GM18909 (cell line): ENCODE data around the gene VIPR2.
"Not testable (repeated sequence)": the region's sequence is repeated elsewhere in the genome, so short reads cannot be mapped to it uniquely, and the experiment has no call there.

Source experiments
- ATAC-seq: cut with Tn5 transposase; IDR thresholded peaks from one replicate; pipeline ENCODE4 v1.9.1; 2021; ENCODE audit warnings: mild to moderate bottlenecking; ENCODE audit not compliant: unreplicated experiment, poor library complexity

Gene VIPR2

GRCh38 chr7:159140170-159140910, 4.3 kb downstream of the VIPR2 start:
- no peak for ATAC-seq

DNA sequence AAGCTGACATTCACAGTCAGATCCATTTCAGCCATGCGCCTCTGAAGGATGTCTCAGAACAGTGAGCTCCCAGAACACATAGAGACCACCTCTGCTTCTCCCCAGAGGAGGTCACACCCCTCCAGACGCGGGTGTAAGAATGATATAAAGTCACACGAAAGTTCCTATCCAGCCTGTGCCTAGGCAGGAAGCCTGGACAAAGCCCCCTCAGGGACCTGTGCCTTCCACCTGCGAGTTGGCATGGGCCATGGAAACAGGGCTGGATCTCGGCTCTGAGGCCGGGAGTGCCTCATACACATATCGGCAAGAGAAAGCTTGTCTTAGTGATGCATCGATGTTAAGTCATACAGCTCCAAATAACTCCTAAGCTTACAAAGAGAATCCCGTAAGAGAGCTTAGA, 5.0 kb downstream of the VIPR2 start:
- no peak for ATAC-seq

- ATAC-seq: no peak
These were observed 5.5 kb downstream of the VIPR2 start for GRCh38 chr7:159139202-159139601.

DNA sequence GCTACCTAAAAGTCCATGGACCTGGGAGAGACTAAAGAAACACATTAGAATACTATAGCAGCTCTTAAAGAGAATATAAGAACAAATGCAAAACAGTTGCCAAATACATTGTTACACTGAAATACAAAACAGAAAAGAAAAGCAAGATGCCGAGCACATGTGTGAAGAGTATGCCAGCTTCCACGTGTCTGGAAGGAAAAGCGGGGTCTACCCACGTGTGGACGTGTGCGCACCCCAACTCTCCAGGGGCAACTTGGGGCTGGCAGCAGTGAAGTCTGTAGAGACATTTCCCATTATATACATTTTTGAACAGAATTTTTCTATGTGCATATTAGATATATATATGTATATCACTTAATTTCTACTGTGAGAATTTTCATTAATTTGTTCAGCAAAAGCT, 6.2 kb downstream of the VIPR2 start:
- no peak for ATAC-seq

- no peak for ATAC-seq
These were observed 6.8 kb downstream of the VIPR2 start for GRCh38 chr7:159137906-159138305.

DNA sequence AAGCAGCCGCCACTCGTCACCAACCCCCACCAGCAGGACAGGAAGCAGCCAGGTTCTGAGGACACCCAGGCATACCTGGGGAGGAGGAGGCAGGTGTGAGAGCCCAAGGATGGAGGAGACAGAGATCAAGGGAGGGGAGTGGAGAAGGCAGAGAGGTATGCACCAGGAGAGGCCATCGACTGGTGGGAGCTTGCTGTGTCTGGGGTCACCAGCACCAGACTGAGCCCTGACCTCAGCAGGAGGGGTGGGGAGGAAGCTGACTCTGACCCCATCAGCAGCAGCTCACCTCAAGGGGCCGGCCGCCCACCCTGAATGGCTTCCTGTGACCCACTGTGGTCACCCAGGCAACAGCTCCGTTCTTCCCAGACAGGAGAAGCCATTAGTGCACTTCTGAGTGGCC, 7.8 kb downstream of the VIPR2 start:
- ATAC-seq: no peak

GRCh38 chr7:159136442-159136841, 8.2 kb downstream of the VIPR2 start:
- ATAC-seq: no peak

- ATAC-seq: no peak
These were observed 8.7 kb downstream of the VIPR2 start for GRCh38 chr7:159136013-159136412.

GRCh38 chr7:159132670-159133443, 11.8 kb downstream of the VIPR2 start:
- not testable (repeated sequence) for ATAC-seq

DNA sequence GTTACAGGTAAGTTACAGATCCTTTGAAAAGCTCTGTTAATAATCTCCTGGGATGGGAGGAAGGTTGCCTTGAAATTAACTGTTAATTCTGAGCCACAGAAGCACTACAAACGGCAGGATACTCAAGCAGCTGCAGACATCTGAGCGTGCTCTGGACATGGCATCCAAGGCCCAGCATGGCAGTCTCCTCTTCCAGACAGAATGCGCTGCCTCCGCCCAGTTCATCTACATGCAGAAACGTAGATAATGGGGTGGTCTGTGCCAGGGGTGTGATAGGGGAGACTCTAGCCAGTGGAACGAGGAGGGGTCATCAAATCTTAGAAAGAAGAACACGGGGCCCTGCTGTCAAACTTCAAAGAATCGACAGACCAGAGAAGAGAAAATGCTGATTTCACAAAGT, 13.8 kb downstream of the VIPR2 start:
- no peak for ATAC-seq

DNA sequence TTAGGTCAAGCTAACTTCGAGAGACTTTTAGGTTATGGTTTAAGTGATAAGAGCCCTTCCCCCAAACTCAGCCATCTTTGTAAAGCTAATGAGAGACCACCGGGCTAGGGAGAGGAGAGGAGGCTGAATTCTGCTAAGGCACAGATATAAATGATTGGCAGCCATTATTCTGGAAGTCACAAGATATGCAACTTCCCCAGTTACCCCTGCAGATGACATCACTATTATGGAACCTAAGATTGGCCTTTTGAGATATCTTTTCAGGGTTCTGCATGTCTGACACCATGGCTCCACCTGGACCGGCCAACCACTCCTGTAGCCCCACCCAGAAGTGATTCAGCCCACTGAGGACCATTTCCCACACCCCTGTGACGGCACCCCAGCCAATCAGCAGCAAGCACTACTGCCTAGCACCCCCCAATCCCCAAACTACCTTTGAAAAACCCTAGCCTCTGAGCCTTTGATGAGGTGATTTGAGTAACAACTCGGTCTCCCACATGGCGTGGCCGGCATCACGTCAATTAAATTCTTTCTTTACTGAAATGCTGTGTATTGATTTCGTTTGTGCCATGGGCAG, 14.4 kb downstream of the VIPR2 start:
- no peak for ATAC-seq

- ATAC-seq: no peak
These were observed 15.9 kb downstream of the VIPR2 start for GRCh38 chr7:159128767-159129166.

GRCh38 chr7:159127691-159128642, 16.7 kb downstream of the VIPR2 start:
- no peak for ATAC-seq

DNA sequence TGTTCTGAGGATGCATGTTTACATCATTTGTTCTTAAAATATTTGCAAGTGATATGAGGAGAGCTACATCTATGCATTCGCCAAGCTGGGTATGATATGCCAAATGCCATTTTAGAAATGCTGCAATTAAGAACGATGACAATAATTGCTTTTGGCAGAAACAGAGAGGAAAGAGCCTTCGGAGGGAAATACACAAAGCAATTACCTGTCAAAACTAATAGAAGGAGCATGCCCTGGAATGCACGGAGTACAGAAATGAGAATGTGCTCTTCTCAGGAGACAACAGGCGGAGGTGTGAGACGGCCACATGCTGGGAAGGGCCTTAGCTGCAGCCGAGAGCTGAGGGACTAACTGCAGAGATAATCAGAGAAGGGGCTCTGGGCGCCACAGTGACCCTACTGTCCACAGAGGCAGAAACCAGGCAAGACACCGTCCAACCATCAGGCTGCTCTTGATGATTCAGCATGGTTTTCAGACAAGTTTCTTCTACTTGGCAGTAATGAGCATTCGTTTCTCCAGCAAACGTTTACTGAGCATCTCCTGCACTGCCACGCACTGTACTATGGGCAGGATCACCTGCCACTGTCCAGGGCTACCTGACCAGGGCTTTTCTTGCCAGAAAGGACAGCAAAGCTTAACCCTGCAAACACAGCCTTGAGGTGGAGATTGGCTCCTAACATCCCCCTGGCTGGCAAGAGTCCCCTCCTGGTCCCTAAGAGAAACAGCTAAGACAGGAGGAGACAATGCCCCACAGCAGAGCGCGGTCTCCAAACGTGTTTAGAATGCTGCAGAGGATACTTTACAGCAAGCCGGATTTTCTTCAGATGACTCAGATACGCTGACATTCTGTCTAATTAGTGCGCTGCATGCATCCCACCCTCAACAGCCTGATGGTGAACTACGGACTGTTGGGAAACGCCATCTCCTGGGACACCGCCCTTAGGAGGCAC, 18.1 kb downstream of the VIPR2 start:
- ATAC-seq: no peak

GRCh38 chr7:159125955-159126270, 18.8 kb downstream of the VIPR2 start:
- ATAC-seq: no peak

DNA sequence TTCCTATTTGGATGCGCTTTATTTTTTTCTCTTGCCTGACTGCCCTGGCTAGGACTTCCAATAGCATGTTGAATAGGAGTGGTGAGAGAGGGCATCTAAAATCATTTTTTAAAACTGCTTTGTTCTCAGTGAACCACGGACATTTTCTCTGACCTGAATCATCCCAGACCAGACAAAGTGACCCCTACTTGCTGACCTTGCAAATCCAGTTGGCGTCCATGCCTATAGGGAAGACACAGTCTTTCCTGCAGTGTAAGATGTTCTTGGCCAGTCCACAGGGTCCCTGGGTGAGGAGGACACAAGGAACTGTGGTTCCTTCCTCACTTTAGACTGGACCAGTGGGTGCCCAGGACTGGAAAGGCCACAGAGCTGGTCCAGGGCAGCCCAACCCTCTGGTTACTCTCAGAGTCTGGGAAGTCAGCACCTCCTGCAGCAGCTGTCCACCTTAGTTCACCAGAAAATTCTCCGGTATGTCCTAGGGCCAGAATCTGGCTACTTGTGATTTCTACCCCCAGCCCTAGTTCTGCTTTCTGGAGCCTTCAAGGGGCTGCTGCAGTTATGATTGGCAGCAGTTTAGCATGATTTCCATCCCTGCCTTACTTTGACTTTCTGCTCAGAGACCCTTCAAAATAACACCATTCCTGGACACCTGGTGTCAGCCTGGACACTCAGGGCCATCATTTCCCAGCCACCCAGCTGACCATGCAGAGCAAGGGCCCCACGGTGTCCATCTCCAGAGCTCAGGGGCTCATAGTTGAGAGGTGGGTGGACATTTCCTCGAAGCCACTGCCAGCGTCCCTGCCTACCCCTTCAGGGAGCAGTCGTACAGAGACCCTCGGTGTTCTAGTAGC, 19.3 kb downstream of the VIPR2 start:
- no peak for ATAC-seq

GRCh38 chr7:159123793-159124192, 20.9 kb downstream of the VIPR2 start:
- not testable (repeated sequence) for ATAC-seq

- ATAC-seq: not testable (repeated sequence)
These were observed 21.4 kb downstream of the VIPR2 start for GRCh38 chr7:159123294-159123693.

- no peak for ATAC-seq
These were observed 22.4 kb downstream of the VIPR2 start for GRCh38 chr7:159122276-159122675.
